K562 (cell line): ENCODE measurements around the gene ECT2. TPM values are rescaled to one million over a fixed set of nuclear protein-coding genes. Genes with fewer than 3 reads are reported as not detected.

Source experiments
- ATAC-seq: fragments of 200-7000 bp; cut with Tn5 transposase; 3 replicates; pipeline ENCODE4 v1.9.1; 2020; ENCODE audit warnings: moderate library complexity
- BruUV-seq: library from RNA; stranded (reverse); fragments of 400-500 nt; replicated peaks from 2 replicates; lab custom pipeline; 2021; lab: Mats Ljungman, UMichigan
- CTCF ChIA-PET: fragments of 300-600 bp; formaldehyde crosslinking; extraction: SDS; loops from one replicate; lab custom pipeline; 2021; ENCODE audit warnings: low intra/inter-chr PET ratio; lab: Yijun Ruan, JAX
- POLR2A ChIA-PET: fragments of 300-600, 350-650 bp; sonication (Branson Sonifier 250); formaldehyde crosslinking; extraction: SDS; loops from one replicate; lab custom pipeline; 2021; ENCODE audit warnings: antibody characterized with exemption, inconsistent platforms; lab: Yijun Ruan, JAX
- DNase-seq, 4 experiments: peaks; one replicate each; pipeline versions ENCODE4 v3.0.0 to v3.0.0-alpha.2; 2011 to 2018; ENCODE audit warnings: low spot score in 3 of 4, mixed read lengths in 3 of 4; ENCODE audit errors: extremely low read depth in 1 of 4
- FAIRE-seq: peaks from 2 replicates; lab custom pipeline; 2011; peaks lifted over from hg19 to GRCh38; lab: Jason Lieb, UNC
- H2AFZ ChIP-seq: 2 replicates; pipeline ENCODE4 v1.6.0; 2011; ENCODE audit warnings: low read depth, low read length, control low read depth, inconsistent platforms
- H3K27ac ChIP-seq: fragments of 200-600 bp; 3 replicates; pipeline ENCODE4 v1.8.0; 2011; ENCODE audit warnings: low read depth, mild to moderate bottlenecking, control low read depth, inconsistent platforms, low read length, moderate library complexity, mixed read lengths; ENCODE audit errors: extremely low read depth
- H3K27me3 ChIP-seq, 2 experiments: fragments of 300-600 bp in 1 of 2; 2 replicates in 1 of 2; 3 replicates in 1 of 2; pipeline versions ENCODE4 v1.6.0 to v1.8.0; 2011; ENCODE audit warnings: inconsistent platforms in 2 of 2, low read length in 2 of 2, mild to moderate bottlenecking in 1 of 2, mixed read lengths in 1 of 2, moderate library complexity in 1 of 2; ENCODE audit not compliant: control insufficient read depth in 2 of 2, insufficient read depth in 2 of 2
- H3K36me3 ChIP-seq: fragments of 300-600 bp; 3 replicates; pipeline ENCODE4 v1.8.0; 2011; ENCODE audit warnings: mild to moderate bottlenecking, low read length, inconsistent platforms; ENCODE audit not compliant: control insufficient read depth, insufficient read depth
- H3K4me1 ChIP-seq, 2 experiments: fragments of 200-600 bp in 1 of 2; replicated peaks in 1 of 2; 2 replicates in 1 of 2; 3 replicates in 1 of 2; pipeline versions ENCODE4 v1.5.1 to v1.8.0; 2011; ENCODE audit warnings: inconsistent platforms in 2 of 2, low read length in 2 of 2, mild to moderate bottlenecking in 1 of 2, mixed read lengths in 1 of 2, moderate library complexity in 1 of 2; ENCODE audit not compliant: control insufficient read depth in 2 of 2, insufficient read depth in 2 of 2
- H3K4me2 ChIP-seq: 2 replicates; pipeline ENCODE4 v1.6.1; 2011; ENCODE audit warnings: low read length, control low read depth, inconsistent platforms, mixed read lengths; ENCODE audit not compliant: insufficient read depth
- H3K4me3 ChIP-seq: fragments of 200-600 bp; sonication (generic), shearing (Covaris generic); 2 replicates; pipeline ENCODE4 v1.5.1; 2016; ENCODE audit warnings: control low read depth, inconsistent platforms
- H3K79me2 ChIP-seq: fragments of 200-600 bp; 3 replicates; pipeline ENCODE4 v1.8.0; 2011; ENCODE audit warnings: low read length, inconsistent platforms; ENCODE audit not compliant: control insufficient read depth, insufficient read depth
- H3K9ac ChIP-seq, 2 experiments: 2 replicates each; pipeline versions ENCODE4 v1.6.0 to v1.6.1; 2011; ENCODE audit warnings: low read depth in 2 of 2, low read length in 2 of 2, control low read depth in 1 of 2, inconsistent platforms in 1 of 2, mild to moderate bottlenecking in 1 of 2, mixed read lengths in 1 of 2; ENCODE audit not compliant: insufficient read depth in 1 of 2
- H3K9me1 ChIP-seq: one replicate; pipeline ENCODE4 v1.6.0; 2011; ENCODE audit warnings: inconsistent platforms, mild to moderate bottlenecking, low read length, moderate library complexity; ENCODE audit not compliant: control insufficient read depth, insufficient read depth
- H3K9me3 ChIP-seq: replicated peaks from 2 replicates; pipeline ENCODE4 v1.5.1; 2011; ENCODE audit warnings: low read depth, low read length, inconsistent platforms; ENCODE audit not compliant: control insufficient read depth, insufficient read depth
- H4K20me1 ChIP-seq: replicated peaks from 2 replicates; pipeline ENCODE4 v1.6.1; 2011; ENCODE audit warnings: low read length, inconsistent platforms, mixed read lengths; ENCODE audit not compliant: control insufficient read depth, insufficient read depth
- AFF1 ChIP-seq, 2 experiments: fragments of 450-650 bp; IDR thresholded peaks; 2 replicates each; pipeline ENCODE4 v1.6.1; 2018; ENCODE audit warnings: mild to moderate bottlenecking in 2 of 2, low read depth in 1 of 2; ENCODE audit not compliant: partially characterized antibody in 2 of 2
- CCAR2 ChIP-seq: fragments of 200-400 bp; formaldehyde crosslinking; IDR thresholded peaks from 2 replicates; pipeline ENCODE4 v1.6.1; 2017; ENCODE audit warnings: mild to moderate bottlenecking, low read depth, low read length
- FOXA1 ChIP-seq: fragments of 450-650 bp; IDR thresholded peaks from 2 replicates; pipeline ENCODE4 v1.6.1; 2016; ENCODE audit warnings: mild to moderate bottlenecking, borderline replicate concordance
- GTF2E2 ChIP-seq: fragments of 200-800 bp; sonication (Bioruptor generic); IDR thresholded peaks from 2 replicates; pipeline ENCODE4 v1.6.1; 2016; ENCODE audit warnings: missing genetic modification characterization, missing compliant biosample characterization
- KLF10 ChIP-seq: fragments of 250-450 bp; sonication (Bioruptor Pico); IDR thresholded peaks from 2 replicates; pipeline ENCODE4 v1.6.1; 2021; ENCODE audit warnings: matching md5 sums
- PBX2 ChIP-seq, 2 experiments: IDR thresholded peaks in 1 of 2; conservative IDR thresholded peaks in 1 of 2; 2 replicates each; pipeline ENCODE4 v1.6.1; 2016; ENCODE audit warnings: low read depth in 2 of 2, mild to moderate bottlenecking in 1 of 2, missing compliant biosample characterization in 1 of 2, missing genetic modification characterization in 1 of 2, moderate library complexity in 1 of 2
- TEAD2 ChIP-seq: fragments of 450-650 bp; IDR thresholded peaks from 2 replicates; pipeline ENCODE4 v1.6.1; 2016; ENCODE audit warnings: missing genetic modification characterization, control low read depth, missing compliant biosample characterization
- ZNF324 ChIP-seq: fragments of 250-450 bp; sonication (Bioruptor Pico); IDR thresholded peaks from 2 replicates; pipeline ENCODE4 v1.4.0; 2020; ENCODE audit warnings: mild to moderate bottlenecking
- ZNF57 ChIP-seq: fragments of 450-650 bp; formaldehyde crosslinking; IDR thresholded peaks from 2 replicates; pipeline ENCODE4 v1.4.0; 2020; ENCODE audit warnings: mild to moderate bottlenecking, moderate library complexity
- ZNF740 ChIP-seq, 3 experiments: fragments of 200-800 bp in 1 of 3; sonication (Bioruptor generic) in 1 of 3; sonication (generic) in 1 of 3; formaldehyde crosslinking in 1 of 3; IDR thresholded peaks; 2 replicates each; pipeline versions ENCODE4 v1.6.1 to v1.8.0; 2016 to 2022; ENCODE audit warnings: mild to moderate bottlenecking in 2 of 3, missing compliant biosample characterization in 2 of 3, missing genetic modification characterization in 2 of 3, missing genetic modification reagents in 1 of 3
- WGBS: fragments of 100-300 bp; shearing (Covaris generic); methylation state at CpG from one replicate; pipeline ENCODE4 v1.1.6; 2016; ENCODE audit warnings: low coverage, mixed read lengths; ENCODE audit not compliant: insufficient coverage; ENCODE audit errors: missing lambda C conversion rate; 5-methylcytosine and 5-hydroxymethylcytosine counted together
- in situ Hi-C: fragments of 300-500 bp; cut with MboI; formaldehyde crosslinking; loops from 4 replicates; pipeline ENCODE4 v1.15.0; 2018; ENCODE audit warnings: inconsistent platforms, mixed read lengths
- intact Hi-C: fragments of 100-400 bp; cut with micrococcal nuclease; formaldehyde crosslinking; loops from 2 replicates; pipeline ENCODE4 v1.14.2; 2022
- polyA plus RNA-seq, 8 experiments: library from polyadenylated mRNA; depleted of rRNA in 4 of 8; stranded (reverse) in 5 of 8; unstranded in 3 of 8; fragments of >200 nt; fragmentation: Nextera tagmentation in 2 of 8; fragmentation: Illumina TruSeq in 1 of 8; extraction: Ambion mirVana in 2 of 8; extraction: Trizol in 1 of 8; gene quantifications; 2 replicates each; pipeline versions ENCODE4 v1.2.1 to v1.2.3, GENCODE V29; 2011 to 2014; ENCODE audit warnings: inconsistent platforms in 1 of 8, missing spikeins in 1 of 8
- total RNA-seq, 7 experiments: library from RNA; depleted of rRNA in 6 of 7; stranded (reverse); fragments of >200 nt in 6 of 7; fragmentation: Illumina TruSeq in 2 of 7; extraction: Trizol in 2 of 7; gene quantifications; 2 replicates each; pipeline versions ENCODE4 v1.2.1 to v1.2.3, GENCODE V29; 2011 to 2021; ENCODE audit warnings: low replicate concordance in 1 of 7
- TF ChIP-seq, protein P1 (sequence below), 2 experiments: fragments of 450-650 bp; conservative IDR thresholded peaks; 2 replicates each; pipeline ENCODE4 v1.6.1; 2017; ENCODE audit warnings: mild to moderate bottlenecking in 2 of 2, moderate library complexity in 2 of 2

ECT2 gene
- total and polyA plus RNA-seq, 9 of the 15 experiments (the other 6 are each of a cell fraction or from before 2014, with no cell fraction given): 19.0 to 53.0 (median 36.5) TPM

DNA sequence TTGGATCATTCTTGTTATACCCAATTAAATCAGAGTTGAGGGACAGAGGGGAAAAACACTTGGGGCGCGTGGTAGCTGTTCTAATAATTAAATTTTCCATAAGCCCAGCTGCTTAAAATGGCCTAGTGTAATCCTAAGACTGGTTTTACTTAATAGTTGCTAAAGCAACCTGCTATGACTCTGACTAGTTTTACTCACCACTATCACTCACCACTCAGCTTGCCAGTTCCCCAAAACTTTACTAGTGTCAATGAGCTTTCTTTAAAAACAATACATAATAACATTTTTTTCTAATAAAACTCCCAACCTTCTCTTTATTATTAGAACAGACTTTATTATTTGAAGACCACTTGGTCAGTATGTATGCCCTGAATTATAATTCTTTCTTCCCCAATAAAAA lies 49.6 kb downstream of the ECT2 start:
- no peaks in the 10 kb centered on the region for H3K4me1 ChIP-seq
- in situ Hi-C loops (no loop called here), intact Hi-C loops (no loop called here)
- no peak overlapping the region for H3K4me2 ChIP-seq
- H3K79me2 ChIP-seq: no peaks in the 10 kb centered on the region
- no peak overlapping the region for H2AFZ ChIP-seq
- BruUV-seq: no TSS peak
- H3K9me1 ChIP-seq: no peaks in the 10 kb centered on the region
- H3K4me3 ChIP-seq: no peak overlapping the region
- no peak overlapping the region for H3K9ac ChIP-seq
- ChIA-PET CTCF (no interaction called here), POLR2A (interaction anchor here (0.6 to 0.8 kb wide), 2 partner anchors 9 to 223 kb away, joined by 3 read pairs; no protein-coding TSS in a partner anchor)
- DNase-seq (no peak), ATAC-seq (no peak), FAIRE-seq (no peak)
- no peak overlapping the region for H3K27ac ChIP-seq
- 100% methylated on average over 2 of the region's 2 CpGs for WGBS
- H3K9me3 ChIP-seq: no peaks in the 10 kb centered on the region
- H4K20me1 ChIP-seq: no peaks in the 10 kb centered on the region
- H3K27me3 ChIP-seq: no peaks in the 10 kb centered on the region
- peaks cover 46% of the 10 kb centered on the region for H3K36me3 ChIP-seq
- TF ChIP-seq ZNF740 (CRISPR knock-in tag; IDR thresholded peaks at IDR 0.05) (no peak), ZNF740 (tag; IDR thresholded peaks at IDR 0.05) (no peak), CCAR2 (no peak), KLF10 (CRISPR knock-in tag) (no peak), ZNF57 (CRISPR knock-in tag) (no peak), AFF1 (IDR thresholded peaks at IDR 0.05; ENCODE audit: low read depth in 1 of 2, partially characterized antibody in 2 of 2) (no peak), FOXA1 (no peak), ZNF324 (no peak), GTF2E2 (no peak), TEAD2 (tag) (no peak), PBX2 (CRISPR knock-in tag; IDR thresholded peaks at IDR 0.05; ENCODE audit: low read depth) (no peak), PBX2 (tag; conservative IDR thresholded peaks at IDR 0.05; ENCODE audit: low read depth) (no peak)
- TF ChIP-seq, protein P1, sequence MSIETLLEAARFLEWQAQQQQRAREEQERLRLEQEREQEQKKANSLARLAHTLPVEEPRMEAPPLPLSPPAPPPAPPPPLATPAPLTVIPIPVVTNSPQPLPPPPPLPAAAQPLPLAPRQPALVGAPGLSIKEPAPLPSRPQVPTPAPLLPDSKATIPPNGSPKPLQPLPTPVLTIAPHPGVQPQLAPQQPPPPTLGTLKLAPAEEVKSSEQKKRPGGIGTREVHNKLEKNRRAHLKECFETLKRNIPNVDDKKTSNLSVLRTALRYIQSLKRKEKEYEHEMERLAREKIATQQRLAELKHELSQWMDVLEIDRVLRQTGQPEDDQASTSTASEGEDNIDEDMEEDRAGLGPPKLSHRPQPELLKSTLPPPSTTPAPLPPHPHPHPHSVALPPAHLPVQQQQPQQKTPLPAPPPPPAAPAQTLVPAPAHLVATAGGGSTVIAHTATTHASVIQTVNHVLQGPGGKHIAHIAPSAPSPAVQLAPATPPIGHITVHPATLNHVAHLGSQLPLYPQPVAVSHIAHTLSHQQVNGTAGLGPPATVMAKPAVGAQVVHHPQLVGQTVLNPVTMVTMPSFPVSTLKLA (conservative IDR thresholded peaks at IDR 0.05): no peak
